H1 (cell line): Measurements from ENCODE around the gene URM1. TPM values are rescaled to one million over a fixed set of nuclear protein-coding genes. Genes with fewer than 3 reads are reported as not detected.

Experiments used
- CTCF ChIA-PET: fragments of 300-600 bp; sonication (Branson Sonifier 250); formaldehyde crosslinking; loops from one replicate; lab custom pipeline; 2021; ENCODE audit not compliant: partially characterized antibody; lab: Charles Lee
- POLR2A ChIA-PET: fragments of 300-600 bp; sonication (Branson Sonifier 250); formaldehyde crosslinking; loops from one replicate; lab custom pipeline; 2021; ENCODE audit warnings: inconsistent platforms; ENCODE audit not compliant: partially characterized antibody; lab: Charles Lee
- DNase-seq, 2 experiments: peaks; one replicate each; pipeline versions ENCODE4 v3.0.0 to v3.0.0-alpha.2; 2010 to 2022; ENCODE audit warnings: low spot score in 2 of 2, low read depth in 1 of 2, mixed read lengths in 1 of 2
- FAIRE-seq: peaks from 2 replicates; lab custom pipeline; 2011; peaks lifted over from hg19 to GRCh38; lab: Jason Lieb, UNC
- H2AFZ ChIP-seq: 2 replicates; pipeline ENCODE4 v1.8.1; 2012; ENCODE audit warnings: low read length, inconsistent platforms
- H2AK5ac ChIP-seq: 2 replicates; pipeline ENCODE4 v1.6.1; 2013; ENCODE audit warnings: low read depth, low read length
- H2BK120ac ChIP-seq: replicated peaks from 2 replicates; pipeline ENCODE3; 2013; ENCODE audit warnings: low read depth, low read length, inconsistent platforms
- H2BK12ac ChIP-seq: 2 replicates; pipeline ENCODE4 v1.6.1; 2013; ENCODE audit warnings: low read depth, low read length
- H2BK15ac ChIP-seq: 2 replicates; pipeline ENCODE4 v1.6.1; 2013; ENCODE audit warnings: low read length
- H2BK20ac ChIP-seq: 2 replicates; pipeline ENCODE4 v1.6.1; 2013; ENCODE audit warnings: low read length
- H2BK5ac ChIP-seq: 2 replicates; pipeline ENCODE4 v1.6.1; 2013; ENCODE audit warnings: low read depth, low read length
- H3K14ac ChIP-seq: 2 replicates; pipeline ENCODE4 v1.6.1; 2013; ENCODE audit warnings: inconsistent platforms; ENCODE audit not compliant: insufficient read length
- H3K18ac ChIP-seq: 2 replicates; pipeline ENCODE4 v1.6.1; 2013; ENCODE audit warnings: low read length; ENCODE audit errors: extremely low read depth
- H3K23ac ChIP-seq: 2 replicates; pipeline ENCODE4 v1.6.1; 2013; ENCODE audit warnings: inconsistent platforms; ENCODE audit not compliant: insufficient read length
- H3K23me2 ChIP-seq: 2 replicates; pipeline ENCODE4 v1.6.1; 2013; ENCODE audit warnings: low read depth, low read length
- H3K27ac ChIP-seq: 2 replicates; pipeline ENCODE4 v1.6.1; 2011; ENCODE audit warnings: low read depth, low read length, inconsistent platforms
- H3K27me3 ChIP-seq, 4 experiments: replicated peaks in 1 of 4; 1 replicate in 1 of 4; 2 replicates in 3 of 4; pipeline versions ENCODE4 v1.6.1 to v1.8.1; 2011 to 2013; ENCODE audit warnings: low read length in 3 of 4, mild to moderate bottlenecking in 3 of 4, inconsistent platforms in 2 of 4, mixed read lengths in 2 of 4, moderate library complexity in 1 of 4; ENCODE audit not compliant: control insufficient read depth in 3 of 4, insufficient read depth in 3 of 4; ENCODE audit errors: extremely low read depth in 1 of 4
- H3K36me3 ChIP-seq, 4 experiments: 2 replicates each; pipeline versions ENCODE4 v1.6.1 to v1.8.1; 2011 to 2013; ENCODE audit warnings: mild to moderate bottlenecking in 4 of 4, low read length in 3 of 4, moderate library complexity in 2 of 4, control low read depth in 1 of 4, inconsistent platforms in 1 of 4; ENCODE audit not compliant: insufficient read depth in 4 of 4, control insufficient read depth in 2 of 4
- H3K4ac ChIP-seq: replicated peaks from 2 replicates; pipeline ENCODE3; 2013; ENCODE audit warnings: low read length, low read depth, mixed read lengths, inconsistent platforms; ENCODE audit not compliant: insufficient read length
- H3K4me1 ChIP-seq, 4 experiments: replicated peaks in 1 of 4; 1 replicate in 1 of 4; 2 replicates in 3 of 4; pipeline versions ENCODE4 v1.6.1 to v1.8.1; 2011 to 2013; ENCODE audit warnings: low read length in 3 of 4, inconsistent platforms in 2 of 4, mixed read lengths in 1 of 4; ENCODE audit not compliant: insufficient read depth in 4 of 4, control insufficient read depth in 3 of 4
- H3K4me2 ChIP-seq, 2 experiments: 2 replicates each; pipeline versions ENCODE4 v1.6.1 to v1.8.1; 2011 to 2013; ENCODE audit warnings: low read depth in 2 of 2, low read length in 2 of 2, control low read depth in 1 of 2, inconsistent platforms in 1 of 2, mild to moderate bottlenecking in 1 of 2; ENCODE audit not compliant: insufficient read depth in 1 of 2
- H3K4me3 ChIP-seq, 4 experiments: fragments of 200-600, 300-600 bp in 1 of 4; sonication (generic), shearing (Covaris generic), sonication (Bioruptor Twin) in 1 of 4; 2 replicates each; pipeline versions ENCODE4 v1.5.1 to v1.8.1; 2011 to 2016; ENCODE audit warnings: low read length in 4 of 4, low read depth in 3 of 4, control low read depth in 2 of 4, inconsistent platforms in 2 of 4, mild to moderate bottlenecking in 2 of 4, mixed read lengths in 1 of 4, moderate library complexity in 1 of 4; ENCODE audit not compliant: insufficient read depth in 2 of 4; ENCODE audit errors: extremely low read depth in 1 of 4
- H3K56ac ChIP-seq: replicated peaks from 2 replicates; pipeline ENCODE3; 2013; ENCODE audit warnings: low read depth, mild to moderate bottlenecking, mixed read lengths, low read length, inconsistent platforms; ENCODE audit not compliant: insufficient read length
- H3K79me1 ChIP-seq: 2 replicates; pipeline ENCODE4 v1.6.1; 2013; ENCODE audit warnings: low read depth, low read length, control low read depth
- H3K79me2 ChIP-seq, 2 experiments: 2 replicates each; pipeline versions ENCODE4 v1.6.1 to v1.8.1; 2012 to 2013; ENCODE audit warnings: low read length in 2 of 2, mild to moderate bottlenecking in 2 of 2, inconsistent platforms in 1 of 2; ENCODE audit not compliant: insufficient read depth in 2 of 2, control insufficient read depth in 1 of 2
- H3K9ac ChIP-seq, 4 experiments: replicated peaks in 1 of 4; 1 replicate in 1 of 4; 2 replicates in 3 of 4; pipeline versions ENCODE4 v1.6.1 to v1.8.1; 2011 to 2013; ENCODE audit warnings: low read depth in 3 of 4, low read length in 3 of 4, control low read depth in 2 of 4, mild to moderate bottlenecking in 2 of 4, moderate library complexity in 2 of 4, inconsistent platforms in 1 of 4; ENCODE audit errors: extremely low read depth in 1 of 4
- H3K9me3 ChIP-seq, 2 experiments: 2 replicates each; pipeline versions ENCODE4 v1.6.1 to v1.8.1; 2012 to 2013; ENCODE audit warnings: mild to moderate bottlenecking in 2 of 2, moderate library complexity in 2 of 2, control low read depth in 1 of 2, inconsistent platforms in 1 of 2, low read depth in 1 of 2, low read length in 1 of 2, mixed read lengths in 1 of 2; ENCODE audit not compliant: insufficient read depth in 2 of 2
- H4K20me1 ChIP-seq, 2 experiments: replicated peaks in 1 of 2; 2 replicates each; pipeline versions ENCODE3 to v1.8.1; 2011 to 2013; ENCODE audit warnings: inconsistent platforms in 2 of 2, low read length in 2 of 2, mild to moderate bottlenecking in 1 of 2; ENCODE audit not compliant: insufficient read depth in 2 of 2, control insufficient read depth in 1 of 2
- H4K5ac ChIP-seq: 2 replicates; pipeline ENCODE4 v1.6.1; 2013; ENCODE audit warnings: low read length, low read depth, mixed read lengths, inconsistent platforms; ENCODE audit not compliant: insufficient read length
- H4K8ac ChIP-seq: 2 replicates; pipeline ENCODE4 v1.8.0; 2013; ENCODE audit warnings: mild to moderate bottlenecking, moderate library complexity, low read length, inconsistent platforms; ENCODE audit not compliant: insufficient read depth; ENCODE audit errors: extremely low read depth
- H4K91ac ChIP-seq: replicated peaks from 2 replicates; pipeline ENCODE3; 2013; ENCODE audit warnings: low read length, mixed read lengths, inconsistent platforms; ENCODE audit not compliant: insufficient read length
- CBX5 ChIP-seq: fragments of 300-800, 300-1000 bp; sonication (generic); IDR thresholded peaks from 2 replicates; pipeline ENCODE4 v1.7.1; 2016; ENCODE audit warnings: antibody characterized with exemption, low read length, low read depth
- CEBPB ChIP-seq: IDR thresholded peaks from 2 replicates; pipeline ENCODE4 v1.6.1; 2012; ENCODE audit warnings: low read depth, low read length
- FOSL1 ChIP-seq: IDR thresholded peaks from 2 replicates; pipeline ENCODE4 v1.6.1; 2011; ENCODE audit warnings: mild to moderate bottlenecking, low read depth, low read length, moderate library complexity; ENCODE audit not compliant: insufficient read depth
- SRF ChIP-seq: IDR thresholded peaks from 2 replicates; pipeline ENCODE4 v1.6.1; 2011; ENCODE audit warnings: mild to moderate bottlenecking, low read depth, low read length, moderate library complexity
- WGBS, 2 experiments: shearing (Covaris generic) in 1 of 2; methylation state at CpG; one replicate each; pipeline versions ENCODE4 v1.1.6 to v1.1.7; 2013 to 2015; ENCODE audit warnings: low lambda C conversion rate in 2 of 2, mixed read lengths in 2 of 2, inconsistent platforms in 1 of 2, low coverage in 1 of 2, missing lambda C conversion rate in 1 of 2; ENCODE audit not compliant: insufficient replicate concordance in 2 of 2, insufficient coverage in 1 of 2, insufficient read length in 1 of 2; ENCODE audit errors: extremely low coverage in 1 of 2, missing lambda C conversion rate in 1 of 2; 5-methylcytosine and 5-hydroxymethylcytosine counted together
- polyA plus RNA-seq, 7 experiments: library from polyadenylated mRNA; depleted of rRNA in 3 of 7; stranded (reverse) in 5 of 7; unstranded in 2 of 7; fragments of >200 nt in 5 of 7; fragments of 200-250 nt in 2 of 7; gene quantifications; 1 replicate in 5 of 7; 2 replicates in 1 of 7; 4 replicates in 1 of 7; pipeline versions ENCODE4 v1.2.1 to v1.2.3, GENCODE V29; 2011 to 2013; ENCODE audit warnings: missing spikeins in 2 of 7, mixed read lengths in 2 of 7
- total RNA-seq: library from RNA; stranded (reverse); fragmentation: NEBNext Ultra II Directional; extraction: Animal tissue kit (Norgen Biotek cat#: 25700); gene quantifications from 2 replicates; pipeline ENCODE4 v1.2.1, GENCODE V29; 2021
- TF ChIP-seq, protein P1 (sequence below): IDR thresholded peaks from 2 replicates; pipeline ENCODE4 v1.6.1; 2012; ENCODE audit warnings: inconsistent platforms

URM1 gene
- total and polyA plus RNA-seq, 2 of the 8 experiments (the other 6 are each of a cell fraction or from before 2014, with no cell fraction given), result 58.3 to 62.3 TPM

DNA sequence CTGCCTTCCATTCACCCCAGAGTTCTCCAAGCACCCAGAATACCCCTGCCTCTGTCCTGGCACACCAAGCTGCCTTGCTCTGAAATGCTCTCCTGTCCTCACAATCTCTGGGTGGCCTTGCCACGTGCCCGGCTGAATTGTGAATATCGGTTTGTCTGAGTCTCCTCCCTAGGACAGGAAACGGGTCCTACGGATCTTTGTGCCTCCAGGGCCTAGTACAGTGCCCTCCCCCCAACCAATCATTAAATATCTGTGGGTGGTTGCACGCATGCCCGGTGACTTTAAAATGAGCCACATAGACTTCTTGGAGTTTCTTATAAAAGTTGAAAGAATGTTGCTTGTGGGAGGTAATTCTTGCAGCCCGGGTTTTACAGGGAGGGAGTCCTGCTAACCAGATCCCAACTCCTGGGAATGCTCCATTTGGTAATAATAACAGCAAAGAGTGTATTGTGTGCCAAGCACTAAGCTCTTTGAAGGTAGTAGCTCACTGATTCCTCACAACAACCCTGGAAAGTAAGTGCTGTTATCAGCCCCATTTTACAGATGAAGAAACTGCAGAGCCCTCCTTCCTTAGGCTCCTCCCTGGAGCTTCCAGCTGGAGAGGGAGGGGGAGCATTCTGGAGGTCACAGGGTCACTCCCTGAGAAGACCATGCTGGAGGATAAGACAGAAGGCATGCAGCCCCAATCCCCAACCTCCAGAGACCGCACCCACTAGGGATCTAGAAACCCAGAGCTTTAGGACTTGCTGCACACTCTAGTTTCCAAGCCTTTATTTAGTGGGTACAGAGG, 23.4 kb downstream of the URM1 start:
- H3K27me3 ChIP-seq, result peaks cover 87 to 100% (median 98%) of the 10 kb centered on the region in 4 experiments
- H2BK12ac ChIP-seq, result peak overlapping the region; percentile 50; the same call in 1 of the 2 replicates
- POLR2A ChIA-PET, result interaction anchor here (1.1 to 13.1 kb wide), 10 partner anchors 11 to 180 kb away, joined by 3 to 92 read pairs (median 6); partner anchors contain the start of genes GOLGA2, SWI5 and URM1
- TF ChIP-seq CBX5 (no peak), CEBPB (no peak), FOSL1 (no peak), SRF (no peak)
- TF ChIP-seq, protein P1, sequence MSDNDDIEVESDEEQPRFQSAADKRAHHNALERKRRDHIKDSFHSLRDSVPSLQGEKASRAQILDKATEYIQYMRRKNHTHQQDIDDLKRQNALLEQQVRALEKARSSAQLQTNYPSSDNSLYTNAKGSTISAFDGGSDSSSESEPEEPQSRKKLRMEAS, result peak; percentile 41; the same call in 1 of the 2 replicates

More for the DNA sequence above, 23.4 kb downstream of the URM1 start:
- H3K27ac ChIP-seq, result no peak overlapping the region
- no peak overlapping the region for H3K9ac ChIP-seq
- H2BK5ac ChIP-seq, result no peak overlapping the region
- no peak overlapping the region for H3K23ac ChIP-seq
- no peak overlapping the region for H2AFZ ChIP-seq
- H3K79me2 ChIP-seq, result no peaks in the 10 kb centered on the region
- H3K18ac ChIP-seq, result no peak overlapping the region; the same call in 1 of the 2 replicates
- no peak overlapping the region for H2BK15ac ChIP-seq
- CTCF ChIA-PET, result interaction anchor here (1.3 to 21.9 kb wide), 6 partner anchors 8 to 53 kb away, joined by 4 to 323 read pairs (median 14); partner anchors contain the start of genes CERCAM and URM1
- no peak overlapping the region for H3K14ac ChIP-seq
- no peaks in the 10 kb centered on the region for H3K9me3 ChIP-seq
- H2BK20ac ChIP-seq, result no peak overlapping the region
- no peak for DNase-seq
- H3K23me2 ChIP-seq, result peaks cover 5% of the 10 kb centered on the region
- no peak overlapping the region for H4K91ac ChIP-seq
- no peak overlapping the region for H2AK5ac ChIP-seq
- peaks cover 0 to 4% (median 0%) of the 10 kb centered on the region in 4 experiments; a peak in 2 of 8 replicates for H3K36me3 ChIP-seq
- no peak for FAIRE-seq
- peaks cover 26 to 41% of the 10 kb centered on the region in 2 experiments for H4K20me1 ChIP-seq
- H4K5ac ChIP-seq, result no peak overlapping the region
- H4K8ac ChIP-seq, result no peak overlapping the region; the same call in 1 of the 2 replicates
- H3K4me2 ChIP-seq, result peak overlapping the region; percentile 76 to 85; a peak in 2 of 4 replicates
- H3K79me1 ChIP-seq, result no peaks in the 10 kb centered on the region
- no peak overlapping the region for H2BK120ac ChIP-seq
- peaks cover 9 to 50% (median 39%) of the 10 kb centered on the region in 4 experiments for H3K4me1 ChIP-seq
- no peak overlapping the region for H3K4me3 ChIP-seq
- 22% methylated on average over 9 of the region's 9 CpGs; no CpG with 5 or more reads in 1 of the 2 experiments for WGBS, 2 experiments
- no peak overlapping the region for H3K4ac ChIP-seq
- no peak overlapping the region for H3K56ac ChIP-seq
